GM19438 (cell line): Measurements from ENCODE around the gene NUTM2B.
"Not testable (repeated sequence)": the region's sequence is repeated elsewhere in the genome, so short reads cannot be mapped to it uniquely, and the experiment has no call there.

Experiments
- ATAC-seq: cut with Tn5 transposase; IDR thresholded peaks from one replicate; pipeline ENCODE4 v1.9.1; 2021; ENCODE audit warnings: low read depth; ENCODE audit not compliant: unreplicated experiment

The NUTM2B gene

DNA sequence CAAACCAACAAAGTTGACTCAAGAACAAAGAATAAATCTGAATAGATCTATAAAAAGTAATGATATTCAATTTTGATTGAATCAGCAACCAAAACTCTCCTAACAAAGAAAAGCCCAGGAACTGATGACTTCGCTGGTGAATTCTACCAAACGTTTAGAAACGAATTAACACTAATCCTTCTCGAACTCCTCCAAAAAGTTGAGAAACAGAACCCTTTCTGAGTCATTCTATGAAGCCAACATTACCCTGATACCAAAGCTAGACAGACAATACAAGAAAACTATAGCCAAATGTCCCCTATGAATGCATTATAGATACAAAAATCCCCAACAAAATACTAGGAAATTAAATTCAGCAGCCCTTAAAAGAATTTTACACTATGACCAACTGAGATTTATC, 17.0 kb downstream of the NUTM2B start:
- ATAC-seq, result not testable (repeated sequence)

DNA sequence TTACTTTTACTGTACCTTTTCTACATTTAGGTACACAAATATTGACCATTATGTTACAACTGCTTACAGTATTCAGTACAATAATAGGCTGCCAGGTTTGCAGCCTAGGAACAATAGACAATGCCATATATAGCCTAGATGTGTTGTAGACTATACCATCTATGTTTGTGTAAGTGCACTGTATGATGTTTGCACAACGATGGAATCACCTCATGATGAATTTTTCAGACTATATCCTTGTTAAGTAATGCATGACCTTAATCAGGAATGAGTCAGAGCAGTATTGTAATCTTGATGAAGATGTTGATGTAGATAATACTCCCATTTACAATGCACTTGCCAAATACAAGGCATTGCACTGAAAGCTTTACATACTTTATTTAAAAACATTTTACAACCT, 23.6 kb downstream of the NUTM2B start:
- not testable (repeated sequence) for ATAC-seq

DNA sequence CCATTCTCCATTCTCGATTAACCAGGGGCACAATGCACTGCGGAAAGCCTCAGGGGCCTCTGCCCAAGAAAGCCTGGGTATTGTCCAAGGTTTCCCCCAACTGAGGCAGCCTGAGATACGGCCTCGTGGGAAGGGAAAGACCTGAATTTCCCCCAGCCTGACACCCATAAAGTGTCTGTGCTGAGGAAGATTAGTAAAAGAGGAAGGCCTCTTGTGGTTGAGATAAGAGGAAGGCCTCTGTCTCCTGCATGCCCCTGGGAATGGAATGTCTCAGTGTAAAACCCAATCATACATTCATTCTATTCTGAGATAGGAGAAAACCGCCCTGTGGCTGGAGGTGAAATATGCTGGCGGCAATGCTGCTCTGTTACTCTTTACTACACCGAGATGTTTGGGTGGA, 41.8 kb downstream of the NUTM2B start:
- not testable (repeated sequence) for ATAC-seq

GRCh38 chr10:79748510-79748909, 45.5 kb downstream of the NUTM2B start:
- ATAC-seq, result not testable (repeated sequence)

DNA sequence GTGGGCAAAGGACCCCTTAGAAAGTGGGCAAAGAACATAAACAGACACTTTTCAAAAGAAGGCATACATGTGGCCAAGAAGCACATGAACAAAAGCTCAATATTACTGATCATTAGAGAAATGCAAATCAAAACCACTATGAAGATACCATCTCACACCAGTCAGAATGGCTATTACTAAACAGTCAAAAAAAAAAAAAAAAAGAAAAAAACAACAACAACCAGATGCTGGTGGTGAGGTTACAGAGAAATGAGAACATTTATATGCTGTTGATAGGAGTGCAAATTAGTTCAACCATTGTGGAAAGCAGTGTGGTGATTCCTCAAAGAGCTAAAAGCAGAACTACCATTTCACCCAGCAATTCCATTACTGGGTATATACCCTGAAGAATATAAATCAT, 50.6 kb downstream of the NUTM2B start:
- ATAC-seq, result not testable (repeated sequence)

DNA sequence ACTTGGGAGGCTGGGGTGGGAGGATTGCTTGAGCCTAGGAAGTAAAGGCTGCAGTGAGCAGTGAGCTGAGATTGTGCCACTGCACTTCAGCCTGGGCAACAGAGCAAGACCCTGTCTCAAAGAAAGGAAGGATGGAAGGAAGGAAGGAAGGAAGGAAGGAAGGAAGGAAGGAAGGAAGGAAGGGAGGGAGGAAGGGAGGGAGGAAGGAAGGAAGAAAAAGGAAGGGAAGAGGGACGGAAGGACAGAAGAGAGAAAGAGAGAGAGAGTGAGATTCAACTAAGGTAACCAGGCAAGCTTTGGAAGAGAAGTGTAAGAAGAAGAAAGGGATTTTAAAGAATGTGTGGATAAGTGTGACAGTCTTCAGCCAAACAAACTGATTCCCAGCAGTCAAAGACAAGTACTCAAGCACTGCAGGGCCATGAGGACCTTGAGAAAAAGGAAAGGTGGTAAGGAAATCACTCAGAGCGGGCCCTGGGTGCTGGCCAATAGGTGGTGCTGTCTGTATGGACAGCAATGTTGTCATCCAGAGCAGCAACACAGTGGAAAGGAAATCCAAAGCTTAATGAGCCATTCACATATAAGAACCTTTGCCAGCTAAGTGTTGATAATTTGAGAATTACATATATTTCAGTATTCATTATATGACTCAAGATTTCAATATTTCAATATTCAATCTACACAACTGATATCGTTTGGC, 55.4 kb downstream of the NUTM2B start:
- not testable (repeated sequence) for ATAC-seq
